Stimulated activated effector memory CD8-positive, alpha-beta T cell treated with anti-CD3 and anti-CD28 coated beads, Interleukin-12 subunit alpha, Interleukin-12 subunit beta, amount 100 ng/mL, for 72 hours (primary cell): Measurements from ENCODE around the gene LRRC39.

Experiments used
- ATAC-seq: fragments of 150-1000 bp; cut with Tn5 transposase; 2 replicates; pipeline ENCODE4 v1.10.0; 2021
- DNase-seq, 2 donors: peaks; one replicate each; pipeline ENCODE4 v3.0.0; 2021 to 2022; ENCODE audit warnings: low spot score in 2 of 2
- H3K27ac Mint-ChIP-seq: one replicate; pipeline ENCODE4 v1.8.0; 2022; ENCODE audit warnings: mild to moderate bottlenecking, mixed read lengths
- H3K36me3 Mint-ChIP-seq: one replicate; pipeline ENCODE4 v1.8.0; 2022; ENCODE audit warnings: mild to moderate bottlenecking, mixed read lengths
- H3K4me1 Mint-ChIP-seq: one replicate; pipeline ENCODE4 v1.8.0; 2022; ENCODE audit warnings: mixed read lengths
- H3K4me3 Mint-ChIP-seq: one replicate; pipeline ENCODE4 v1.8.0; 2022; ENCODE audit warnings: mild to moderate bottlenecking, mixed read lengths
- H3K9me3 Mint-ChIP-seq: one replicate; pipeline ENCODE4 v1.8.0; 2022; ENCODE audit warnings: mixed read lengths

The LRRC39 gene

DNA sequence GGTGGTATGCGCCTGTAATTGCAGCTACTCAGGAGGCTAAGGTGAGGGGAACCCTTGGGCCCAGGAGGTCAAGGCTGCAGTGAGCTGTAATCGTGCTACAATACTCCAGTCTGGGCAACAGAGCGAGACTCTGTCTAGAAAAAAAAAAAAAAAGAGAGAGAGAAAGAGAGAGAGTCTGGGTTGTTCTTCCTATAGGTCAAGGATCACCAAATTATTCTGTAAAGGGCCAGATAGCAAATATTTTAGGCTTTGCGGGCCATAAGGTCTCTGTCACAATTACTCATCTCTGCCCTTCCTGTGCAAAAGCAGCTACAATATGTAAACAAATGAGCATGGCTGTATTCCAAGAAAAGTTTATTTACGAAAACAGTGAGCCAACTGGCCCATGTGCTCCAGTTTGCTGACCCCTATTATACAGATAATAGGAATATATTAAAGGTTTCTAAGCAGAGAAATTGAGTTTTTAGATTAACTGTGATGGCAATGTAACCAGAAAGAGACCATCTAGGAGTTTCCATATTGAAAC, 47.4 kb downstream of the LRRC39 start:
- Mint-ChIP-seq H3K9me3 (no peaks in the 10 kb centered on the region), H3K4me1 (peaks cover 16% of the 10 kb centered on the region), H3K36me3 (peaks cover 22% of the 10 kb centered on the region), H3K4me3 (no peak overlapping the region), H3K27ac (no peak overlapping the region)
- DNase-seq = no peak
- no peak for ATAC-seq

DNA sequence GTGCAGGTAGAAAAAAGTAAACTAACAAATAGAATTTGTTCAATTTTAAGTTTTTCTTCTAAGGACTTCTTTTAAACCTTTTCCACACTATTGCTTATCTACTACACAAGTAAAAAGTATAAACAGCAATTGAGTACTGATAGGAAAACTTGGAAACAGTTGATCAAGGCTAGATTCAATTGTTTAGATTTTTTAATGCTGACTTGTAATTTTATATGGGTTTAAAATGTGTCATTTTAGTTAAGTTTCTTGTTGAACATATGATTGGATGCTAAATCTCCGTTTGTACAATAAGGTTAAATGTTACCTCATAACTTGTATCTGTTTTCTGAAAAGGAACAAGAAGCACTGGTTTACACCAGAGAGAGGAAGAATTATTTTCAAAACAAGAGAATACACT, 50.8 kb downstream of the LRRC39 start:
- ATAC-seq = no peak
- H3K9me3 Mint-ChIP-seq = no peaks in the 10 kb centered on the region
- H3K36me3 Mint-ChIP-seq = peaks cover 4% of the 10 kb centered on the region
- DNase-seq = no peak
- H3K4me3 Mint-ChIP-seq = no peak overlapping the region
- no peak overlapping the region for H3K27ac Mint-ChIP-seq
- no peaks in the 10 kb centered on the region for H3K4me1 Mint-ChIP-seq

GRCh38 chr1:100122177-100122576, 55.9 kb downstream of the LRRC39 start:
- Mint-ChIP-seq H3K4me3 (no peak overlapping the region), H3K4me1 (no peaks in the 10 kb centered on the region)
- DNase-seq = no peak

GRCh38 chr1:100115524-100115923, 62.5 kb downstream of the LRRC39 start:
- Mint-ChIP-seq H3K9me3 (no peaks in the 10 kb centered on the region), H3K4me3 (no peak overlapping the region), H3K36me3 (peaks cover 49% of the 10 kb centered on the region), H3K27ac (no peak overlapping the region), H3K4me1 (no peaks in the 10 kb centered on the region)
- ATAC-seq (no peak), DNase-seq (no peak)

More at GRCh38 chr1:100122177-100122576, 55.9 kb downstream of the LRRC39 start:
- no peaks in the 10 kb centered on the region for H3K9me3 Mint-ChIP-seq
- H3K27ac Mint-ChIP-seq = no peak overlapping the region
- ATAC-seq = no peak
- H3K36me3 Mint-ChIP-seq = peaks cover 36% of the 10 kb centered on the region

DNA sequence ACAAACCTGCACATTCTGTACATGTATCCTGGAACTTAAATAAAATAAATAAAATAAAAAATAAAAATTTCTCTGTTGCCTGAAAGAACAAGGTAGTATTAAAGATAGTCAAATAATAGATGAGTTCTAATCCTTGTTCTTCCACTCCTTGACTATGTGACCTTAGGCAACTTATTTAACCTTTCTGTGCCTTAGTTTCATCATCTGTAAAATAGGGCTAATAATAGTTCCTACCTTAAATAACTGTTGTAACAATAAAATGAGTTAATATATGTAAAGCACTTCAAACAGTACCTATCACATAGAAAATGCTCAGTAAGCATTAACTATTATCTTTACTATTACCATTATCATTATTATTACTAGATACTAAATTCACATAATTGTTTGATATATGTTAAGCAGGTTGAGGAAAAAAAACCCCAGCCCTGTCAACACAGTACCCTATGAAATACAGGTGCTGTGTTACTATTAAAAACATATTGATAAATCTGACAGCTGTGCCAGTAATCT, 68.4 kb downstream of the LRRC39 start:
- no peak for ATAC-seq
- DNase-seq = no peak
- H3K4me1 Mint-ChIP-seq = no peaks in the 10 kb centered on the region
- peaks cover 61% of the 10 kb centered on the region for H3K36me3 Mint-ChIP-seq
- no peak overlapping the region for H3K4me3 Mint-ChIP-seq
- H3K9me3 Mint-ChIP-seq = no peaks in the 10 kb centered on the region
- no peak overlapping the region for H3K27ac Mint-ChIP-seq

- ATAC-seq = no peak
- no peak overlapping the region for H3K27ac Mint-ChIP-seq
- peaks cover 74% of the 10 kb centered on the region for H3K36me3 Mint-ChIP-seq
Measured at GRCh38 chr1:100107696-100108095, 70.4 kb downstream of the LRRC39 start.

GRCh38 chr1:100101564-100101963, 76.5 kb downstream of the LRRC39 start:
- Mint-ChIP-seq H3K4me1 (no peaks in the 10 kb centered on the region), H3K4me3 (no peak overlapping the region), H3K9me3 (no peaks in the 10 kb centered on the region), H3K36me3 (peaks cover 83% of the 10 kb centered on the region), H3K27ac (no peak overlapping the region)
- no peak for DNase-seq
- ATAC-seq = no peak

More at GRCh38 chr1:100107696-100108095, 70.4 kb downstream of the LRRC39 start:
- Mint-ChIP-seq H3K4me3 (no peak overlapping the region), H3K4me1 (no peaks in the 10 kb centered on the region), H3K9me3 (no peaks in the 10 kb centered on the region)
- no peak for DNase-seq

- no peak overlapping the region for H3K27ac Mint-ChIP-seq
- DNase-seq = no peak
- ATAC-seq = no peak
- peaks cover 70% of the 10 kb centered on the region for H3K36me3 Mint-ChIP-seq
- no peaks in the 10 kb centered on the region for H3K4me1 Mint-ChIP-seq
- no peaks in the 10 kb centered on the region for H3K9me3 Mint-ChIP-seq
- H3K4me3 Mint-ChIP-seq = no peak overlapping the region
Measured at GRCh38 chr1:100100202-100100601, 77.9 kb downstream of the LRRC39 start.
